K562 (cell line): ENCODE data around the gene FAM50A. TPM values are rescaled to one million over a fixed set of nuclear protein-coding genes. Genes with fewer than 3 reads are reported as not detected.

Experiments
- ATAC-seq: fragments of 200-7000 bp; cut with Tn5 transposase; 3 replicates; pipeline ENCODE4 v1.9.1; 2020; ENCODE audit warnings: moderate library complexity
- BruUV-seq: library from RNA; stranded (reverse); fragments of 400-500 nt; replicated peaks from 2 replicates; lab custom pipeline; 2021; lab: Mats Ljungman, UMichigan
- CTCF ChIA-PET: fragments of 300-600 bp; formaldehyde crosslinking; extraction: SDS; loops from one replicate; lab custom pipeline; 2021; ENCODE audit warnings: low intra/inter-chr PET ratio; lab: Yijun Ruan, JAX
- POLR2A ChIA-PET: fragments of 300-600, 350-650 bp; sonication (Branson Sonifier 250); formaldehyde crosslinking; extraction: SDS; loops from one replicate; lab custom pipeline; 2021; ENCODE audit warnings: antibody characterized with exemption, inconsistent platforms; lab: Yijun Ruan, JAX
- DNase-seq, 4 experiments: peaks; one replicate each; pipeline versions ENCODE4 v3.0.0 to v3.0.0-alpha.2; 2011 to 2018; ENCODE audit warnings: low spot score in 3 of 4, mixed read lengths in 3 of 4; ENCODE audit errors: extremely low read depth in 1 of 4
- FAIRE-seq: peaks from 2 replicates; lab custom pipeline; 2011; peaks lifted over from hg19 to GRCh38; lab: Jason Lieb, UNC
- H2AFZ ChIP-seq: 2 replicates; pipeline ENCODE4 v1.6.0; 2011; ENCODE audit warnings: low read depth, low read length, control low read depth, inconsistent platforms
- H3K27ac ChIP-seq: fragments of 200-600 bp; 3 replicates; pipeline ENCODE4 v1.8.0; 2011; ENCODE audit warnings: low read depth, mild to moderate bottlenecking, control low read depth, inconsistent platforms, low read length, moderate library complexity, mixed read lengths; ENCODE audit errors: extremely low read depth
- H3K27me3 ChIP-seq, 2 experiments: fragments of 300-600 bp in 1 of 2; 2 replicates in 1 of 2; 3 replicates in 1 of 2; pipeline versions ENCODE4 v1.6.0 to v1.8.0; 2011; ENCODE audit warnings: inconsistent platforms in 2 of 2, low read length in 2 of 2, mild to moderate bottlenecking in 1 of 2, mixed read lengths in 1 of 2, moderate library complexity in 1 of 2; ENCODE audit not compliant: control insufficient read depth in 2 of 2, insufficient read depth in 2 of 2
- H3K36me3 ChIP-seq: fragments of 300-600 bp; 3 replicates; pipeline ENCODE4 v1.8.0; 2011; ENCODE audit warnings: mild to moderate bottlenecking, low read length, inconsistent platforms; ENCODE audit not compliant: control insufficient read depth, insufficient read depth
- H3K4me1 ChIP-seq, 2 experiments: fragments of 200-600 bp in 1 of 2; replicated peaks in 1 of 2; 2 replicates in 1 of 2; 3 replicates in 1 of 2; pipeline versions ENCODE4 v1.5.1 to v1.8.0; 2011; ENCODE audit warnings: inconsistent platforms in 2 of 2, low read length in 2 of 2, mild to moderate bottlenecking in 1 of 2, mixed read lengths in 1 of 2, moderate library complexity in 1 of 2; ENCODE audit not compliant: control insufficient read depth in 2 of 2, insufficient read depth in 2 of 2
- H3K4me2 ChIP-seq: 2 replicates; pipeline ENCODE4 v1.6.1; 2011; ENCODE audit warnings: low read length, control low read depth, inconsistent platforms, mixed read lengths; ENCODE audit not compliant: insufficient read depth
- H3K4me3 ChIP-seq: fragments of 200-600 bp; sonication (generic), shearing (Covaris generic); 2 replicates; pipeline ENCODE4 v1.5.1; 2016; ENCODE audit warnings: control low read depth, inconsistent platforms
- H3K79me2 ChIP-seq: fragments of 200-600 bp; 3 replicates; pipeline ENCODE4 v1.8.0; 2011; ENCODE audit warnings: low read length, inconsistent platforms; ENCODE audit not compliant: control insufficient read depth, insufficient read depth
- H3K9ac ChIP-seq, 2 experiments: 2 replicates each; pipeline versions ENCODE4 v1.6.0 to v1.6.1; 2011; ENCODE audit warnings: low read depth in 2 of 2, low read length in 2 of 2, control low read depth in 1 of 2, inconsistent platforms in 1 of 2, mild to moderate bottlenecking in 1 of 2, mixed read lengths in 1 of 2; ENCODE audit not compliant: insufficient read depth in 1 of 2
- H3K9me1 ChIP-seq: one replicate; pipeline ENCODE4 v1.6.0; 2011; ENCODE audit warnings: inconsistent platforms, mild to moderate bottlenecking, low read length, moderate library complexity; ENCODE audit not compliant: control insufficient read depth, insufficient read depth
- H3K9me3 ChIP-seq: replicated peaks from 2 replicates; pipeline ENCODE4 v1.5.1; 2011; ENCODE audit warnings: low read depth, low read length, inconsistent platforms; ENCODE audit not compliant: control insufficient read depth, insufficient read depth
- H4K20me1 ChIP-seq: replicated peaks from 2 replicates; pipeline ENCODE4 v1.6.1; 2011; ENCODE audit warnings: low read length, inconsistent platforms, mixed read lengths; ENCODE audit not compliant: control insufficient read depth, insufficient read depth
- BHLHE40 ChIP-seq: IDR thresholded peaks from 2 replicates; pipeline ENCODE4 v1.6.1; 2011; ENCODE audit warnings: low read length, improper control_type of control experiment
- CHD7 ChIP-seq: fragments of 200-600 bp; sonication (generic); IDR thresholded peaks from one replicate; pipeline ENCODE4 v1.6.1; 2012; ENCODE audit warnings: mild to moderate bottlenecking, low read depth, low read length, inconsistent platforms
- ERF ChIP-seq: fragments of 450-650 bp; formaldehyde crosslinking; IDR thresholded peaks from 2 replicates; pipeline ENCODE4 v1.4.0; 2020; ENCODE audit warnings: mild to moderate bottlenecking, mixed read lengths
- RBM15 ChIP-seq: fragments of 200-400 bp; formaldehyde crosslinking; IDR thresholded peaks from 2 replicates; pipeline ENCODE4 v1.6.1; 2018; ENCODE audit warnings: mild to moderate bottlenecking, low read length, moderate library complexity; ENCODE audit not compliant: insufficient read depth
- STAT5B ChIP-seq: fragments of 250-450 bp; sonication (Bioruptor Pico); IDR thresholded peaks from 2 replicates; pipeline ENCODE4 v1.8.0; 2021; ENCODE audit warnings: mild to moderate bottlenecking, inconsistent platforms
- ZNF165 ChIP-seq: fragments of 250-450 bp; sonication (Bioruptor Pico); IDR thresholded peaks from 2 replicates; pipeline ENCODE4 v1.4.0; 2020; ENCODE audit warnings: borderline replicate concordance
- ZNF507 ChIP-seq: conservative IDR thresholded peaks from 2 replicates; pipeline ENCODE4 v1.6.1; 2017; ENCODE audit warnings: missing genetic modification characterization, missing compliant biosample characterization
- ZNF512 ChIP-seq: IDR thresholded peaks from 2 replicates; pipeline ENCODE4 v1.6.1; 2016; ENCODE audit warnings: missing genetic modification characterization, missing compliant biosample characterization
- WGBS: fragments of 100-300 bp; shearing (Covaris generic); methylation state at CpG from one replicate; pipeline ENCODE4 v1.1.6; 2016; ENCODE audit warnings: low coverage, mixed read lengths; ENCODE audit not compliant: insufficient coverage; ENCODE audit errors: missing lambda C conversion rate; 5-methylcytosine and 5-hydroxymethylcytosine counted together
- in situ Hi-C: fragments of 300-500 bp; cut with MboI; formaldehyde crosslinking; loops from 4 replicates; pipeline ENCODE4 v1.15.0; 2018; ENCODE audit warnings: inconsistent platforms, mixed read lengths
- intact Hi-C: fragments of 100-400 bp; cut with micrococcal nuclease; formaldehyde crosslinking; loops from 2 replicates; pipeline ENCODE4 v1.14.2; 2022
- polyA plus RNA-seq, 8 experiments: library from polyadenylated mRNA; depleted of rRNA in 4 of 8; stranded (reverse) in 5 of 8; unstranded in 3 of 8; fragments of >200 nt; fragmentation: Nextera tagmentation in 2 of 8; fragmentation: Illumina TruSeq in 1 of 8; extraction: Ambion mirVana in 2 of 8; extraction: Trizol in 1 of 8; gene quantifications; 2 replicates each; pipeline versions ENCODE4 v1.2.1 to v1.2.3, GENCODE V29; 2011 to 2014; ENCODE audit warnings: inconsistent platforms in 1 of 8, missing spikeins in 1 of 8
- total RNA-seq, 7 experiments: library from RNA; depleted of rRNA in 6 of 7; stranded (reverse); fragments of >200 nt in 6 of 7; fragmentation: Illumina TruSeq in 2 of 7; extraction: Trizol in 2 of 7; gene quantifications; 2 replicates each; pipeline versions ENCODE4 v1.2.1 to v1.2.3, GENCODE V29; 2011 to 2021; ENCODE audit warnings: low replicate concordance in 1 of 7

Gene FAM50A
- total and polyA plus RNA-seq, 9 of the 15 experiments (the other 6 are each of a cell fraction or from before 2014, with no cell fraction given): 4.4 to 114 (median 67.3) TPM

GRCh38 chrX:154419189-154419588 is 24.8 kb upstream of the FAM50A start:
- ChIA-PET POLR2A (interaction anchor here (0.6 to 3.2 kb wide), 2 partner anchors 21 to 74 kb away, joined by 4 to 11 read pairs; partner anchors contain the start of gene RPL10), CTCF (no interaction called here)
- DNase-seq (no peak), ATAC-seq (no peak), FAIRE-seq (no peak)
- 73% methylated on average over 8 of the region's 8 CpGs for WGBS
- Histone ChIP-seq H3K9ac (peak overlapping the region in 1 of 2 experiments; percentile 74; a peak in 1 of 4 replicates), H2AFZ (no peak overlapping the region), H3K79me2 (no peaks in the 10 kb centered on the region), H3K27ac (no peak overlapping the region), H3K27me3 (no peaks in the 10 kb centered on the region), H3K4me1 (peaks cover 0 to 20% of the 10 kb centered on the region in 2 experiments; a peak in 2 of 5 replicates), H3K36me3 (no peaks in the 10 kb centered on the region), H3K4me2 (no peak overlapping the region), H3K4me3 (no peak overlapping the region), H3K9me1 (no peaks in the 10 kb centered on the region), H3K9me3 (no peaks in the 10 kb centered on the region), H4K20me1 (no peaks in the 10 kb centered on the region)
- intact Hi-C loops (no loop called here), in situ Hi-C loops (no loop called here)
- no TSS peak for BruUV-seq
- TF ChIP-seq RBM15: no peak
- TF ChIP-seq ZNF507 (tag): no peak
- TF ChIP-seq ZNF165 (CRISPR knock-in tag): no peak
- no peak for TF ChIP-seq ZNF512 (tag)
- TF ChIP-seq CHD7: no peak
- no peak for TF ChIP-seq ERF (CRISPR knock-in tag)
- TF ChIP-seq STAT5B (CRISPR knock-in tag): no peak
- no peak for TF ChIP-seq BHLHE40
